ENCODE results near the gene ST8SIA1. TPM values are rescaled to one million over a fixed set of nuclear protein-coding genes. Genes with fewer than 3 reads are reported as not detected.

Gene ST8SIA1
- total RNA-seq, 1 donor from 2014 or later, result 7.7 TPM

DNA sequence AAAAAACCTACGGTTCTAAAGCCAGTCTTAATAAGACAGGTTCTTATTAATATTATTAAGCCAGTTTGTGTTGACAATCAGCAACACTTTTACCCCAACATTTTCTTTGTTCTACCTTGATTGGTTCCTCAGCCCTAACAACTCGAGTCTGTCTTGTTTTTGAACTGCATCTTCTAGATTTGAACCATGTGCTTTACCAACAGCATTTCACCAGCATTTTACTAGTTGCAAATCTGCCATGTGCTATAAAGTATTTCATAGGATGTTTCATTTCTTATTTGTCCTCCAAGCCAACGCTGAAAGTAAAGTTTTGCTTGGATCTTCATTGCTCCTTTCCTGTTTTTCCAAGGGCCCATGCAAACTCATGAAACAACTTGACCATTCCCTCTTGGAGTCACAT is 133.4 kb downstream of the ST8SIA1 start:
- Mint-ChIP-seq H3K27me3 (ENCODE audit: low read depth, unreplicated experiment) (no peaks in the 10 kb centered on the region), H3K9me3 (ENCODE audit: unreplicated experiment) (peaks cover 10% of the 10 kb centered on the region), H3K36me3 (ENCODE audit: low read depth, unreplicated experiment) (peaks cover 9% of the 10 kb centered on the region), H3K27ac (ENCODE audit: unreplicated experiment) (no peak overlapping the region), H3K4me3 (ENCODE audit: unreplicated experiment) (no peak overlapping the region), H3K4me1 (ENCODE audit: low read depth, unreplicated experiment) (no peaks in the 10 kb centered on the region)
- Histone ChIP-seq H3K4me2 (ENCODE audit: low read length) (no peak overlapping the region), H3K36me3 (ENCODE audit: insufficient read depth, low read length) (no peaks in the 10 kb centered on the region), H3K9ac (ENCODE audit: low read length) (no peak overlapping the region), H3K4me1 (ENCODE audit: insufficient read depth, low read length) (no peaks in the 10 kb centered on the region), H4K20me1 (ENCODE audit: insufficient read depth, low read length) (no peaks in the 10 kb centered on the region), H3K27me3 (ENCODE audit: insufficient read depth, low read length) (peaks cover 3% of the 10 kb centered on the region), H3K9me3 (ENCODE audit: insufficient read depth, low read depth, low read length) (peaks cover 2% of the 10 kb centered on the region), H3K27ac (ENCODE audit: low read depth, low read length) (no peak overlapping the region), H3K4me3 (ENCODE audit: insufficient read depth, low read depth, low read length) (no peak overlapping the region), H3K79me2 (ENCODE audit: insufficient read depth, low read length) (no peaks in the 10 kb centered on the region), H2AFZ (ENCODE audit: low read depth, low read length) (no peak overlapping the region)
- no peak for TF ChIP-seq EZH2 (IDR thresholded peaks at IDR 0.05; ENCODE audit: insufficient read depth, low read length)
- TF ChIP-seq, protein P1, sequence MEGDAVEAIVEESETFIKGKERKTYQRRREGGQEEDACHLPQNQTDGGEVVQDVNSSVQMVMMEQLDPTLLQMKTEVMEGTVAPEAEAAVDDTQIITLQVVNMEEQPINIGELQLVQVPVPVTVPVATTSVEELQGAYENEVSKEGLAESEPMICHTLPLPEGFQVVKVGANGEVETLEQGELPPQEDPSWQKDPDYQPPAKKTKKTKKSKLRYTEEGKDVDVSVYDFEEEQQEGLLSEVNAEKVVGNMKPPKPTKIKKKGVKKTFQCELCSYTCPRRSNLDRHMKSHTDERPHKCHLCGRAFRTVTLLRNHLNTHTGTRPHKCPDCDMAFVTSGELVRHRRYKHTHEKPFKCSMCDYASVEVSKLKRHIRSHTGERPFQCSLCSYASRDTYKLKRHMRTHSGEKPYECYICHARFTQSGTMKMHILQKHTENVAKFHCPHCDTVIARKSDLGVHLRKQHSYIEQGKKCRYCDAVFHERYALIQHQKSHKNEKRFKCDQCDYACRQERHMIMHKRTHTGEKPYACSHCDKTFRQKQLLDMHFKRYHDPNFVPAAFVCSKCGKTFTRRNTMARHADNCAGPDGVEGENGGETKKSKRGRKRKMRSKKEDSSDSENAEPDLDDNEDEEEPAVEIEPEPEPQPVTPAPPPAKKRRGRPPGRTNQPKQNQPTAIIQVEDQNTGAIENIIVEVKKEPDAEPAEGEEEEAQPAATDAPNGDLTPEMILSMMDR (IDR thresholded peaks at IDR 0.05; ENCODE audit: insufficient read depth, low read depth, low read length), result no peak
- DNase-seq (ENCODE audit: low read depth), result no peak
- no peak for FAIRE-seq

DNA sequence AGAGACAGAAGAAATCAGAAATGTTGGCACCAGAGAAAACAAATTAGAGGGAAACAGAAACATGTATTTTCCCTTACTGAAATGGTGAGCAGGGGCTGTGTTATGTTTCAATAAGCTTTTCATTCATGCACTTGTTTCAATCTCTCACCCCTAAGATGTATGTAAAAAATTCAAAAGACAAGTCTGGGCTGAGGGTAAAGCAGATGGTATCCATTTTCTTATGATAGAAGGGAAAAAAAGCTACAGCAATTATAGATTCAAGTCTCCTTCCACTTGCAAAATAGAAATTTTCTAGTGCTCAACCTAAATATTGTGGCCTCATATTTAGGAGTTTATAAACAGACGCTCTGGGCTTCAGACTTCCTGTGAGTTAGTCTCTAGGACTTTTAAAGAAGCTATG is 138.3 kb downstream of the ST8SIA1 start:
- no peaks in the 10 kb centered on the region for H4K20me1 ChIP-seq (ENCODE audit: insufficient read depth, low read length)
- no peak overlapping the region for H3K4me3 Mint-ChIP-seq (ENCODE audit: unreplicated experiment)
- H3K36me3 Mint-ChIP-seq (ENCODE audit: low read depth, unreplicated experiment), result no peaks in the 10 kb centered on the region
- no peak overlapping the region for H3K9ac ChIP-seq (ENCODE audit: low read length)
- no peaks in the 10 kb centered on the region for H3K36me3 ChIP-seq (ENCODE audit: insufficient read depth, low read length)
- H3K4me1 Mint-ChIP-seq (ENCODE audit: low read depth, unreplicated experiment), result peaks cover 1% of the 10 kb centered on the region
- no peaks in the 10 kb centered on the region for H3K27me3 Mint-ChIP-seq (ENCODE audit: low read depth, unreplicated experiment)
- no peak for FAIRE-seq
- no peaks in the 10 kb centered on the region for H3K9me3 ChIP-seq (ENCODE audit: insufficient read depth, low read depth, low read length)
- H3K4me1 ChIP-seq (ENCODE audit: insufficient read depth, low read length), result no peaks in the 10 kb centered on the region
- no peak overlapping the region for H3K4me3 ChIP-seq (ENCODE audit: insufficient read depth, low read depth, low read length)
- DNase-seq (ENCODE audit: low read depth), result no peak
- peaks cover 2% of the 10 kb centered on the region for H3K27me3 ChIP-seq (ENCODE audit: insufficient read depth, low read length)
- no peaks in the 10 kb centered on the region for H3K9me3 Mint-ChIP-seq (ENCODE audit: unreplicated experiment)
- H2AFZ ChIP-seq (ENCODE audit: low read depth, low read length), result no peak overlapping the region
- no peak overlapping the region for H3K27ac ChIP-seq (ENCODE audit: low read depth, low read length)
- H3K4me2 ChIP-seq (ENCODE audit: low read length), result no peak overlapping the region
- H3K79me2 ChIP-seq (ENCODE audit: insufficient read depth, low read length), result no peaks in the 10 kb centered on the region
- no peak overlapping the region for H3K27ac Mint-ChIP-seq (ENCODE audit: unreplicated experiment)
- no peak for TF ChIP-seq EZH2 (IDR thresholded peaks at IDR 0.05; ENCODE audit: insufficient read depth, low read length)
- TF ChIP-seq, protein P1 (IDR thresholded peaks at IDR 0.05; ENCODE audit: insufficient read depth, low read depth, low read length), result no peak

DNA sequence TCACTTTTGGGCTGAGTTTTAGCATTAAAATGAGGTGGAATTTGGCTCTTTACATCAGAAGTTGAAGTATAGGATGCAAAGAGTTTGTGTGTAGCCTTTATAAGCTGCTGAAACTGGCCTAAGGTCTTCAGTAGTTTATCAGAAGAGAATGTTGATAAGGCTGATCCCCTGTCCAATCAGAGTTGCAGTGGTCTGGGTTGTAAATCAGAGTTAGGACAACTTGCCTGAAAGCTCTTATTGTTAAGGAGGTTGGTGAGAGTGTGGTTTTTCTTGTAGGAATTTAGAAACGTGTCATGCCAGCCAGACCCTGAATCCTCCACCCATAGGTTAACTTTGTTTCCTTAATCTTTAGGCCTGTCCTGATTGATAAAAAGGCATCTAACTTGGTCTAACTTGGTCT is 143.5 kb downstream of the ST8SIA1 start:
- H3K4me2 ChIP-seq (ENCODE audit: low read length), result no peak overlapping the region
- Mint-ChIP-seq H3K27ac (ENCODE audit: unreplicated experiment) (no peak overlapping the region), H3K9me3 (ENCODE audit: unreplicated experiment) (no peaks in the 10 kb centered on the region), H3K4me1 (ENCODE audit: low read depth, unreplicated experiment) (peaks cover 5% of the 10 kb centered on the region), H3K27me3 (ENCODE audit: low read depth, unreplicated experiment) (no peaks in the 10 kb centered on the region), H3K4me3 (ENCODE audit: unreplicated experiment) (no peak overlapping the region), H3K36me3 (ENCODE audit: low read depth, unreplicated experiment) (no peaks in the 10 kb centered on the region)
- no peak overlapping the region for H3K27ac ChIP-seq (ENCODE audit: low read depth, low read length)
- DNase-seq (ENCODE audit: low read depth) (no peak), FAIRE-seq (no peak)
- H3K4me1 ChIP-seq (ENCODE audit: insufficient read depth, low read length), result no peaks in the 10 kb centered on the region
- H4K20me1 ChIP-seq (ENCODE audit: insufficient read depth, low read length), result no peaks in the 10 kb centered on the region
- H3K36me3 ChIP-seq (ENCODE audit: insufficient read depth, low read length), result no peaks in the 10 kb centered on the region
- no peaks in the 10 kb centered on the region for H3K27me3 ChIP-seq (ENCODE audit: insufficient read depth, low read length)
- H3K9ac ChIP-seq (ENCODE audit: low read length), result no peak overlapping the region
- H3K79me2 ChIP-seq (ENCODE audit: insufficient read depth, low read length), result no peaks in the 10 kb centered on the region
- no peaks in the 10 kb centered on the region for H3K9me3 ChIP-seq (ENCODE audit: insufficient read depth, low read depth, low read length)
- TF ChIP-seq EZH2 (IDR thresholded peaks at IDR 0.05; ENCODE audit: insufficient read depth, low read length), result no peak
- no peak overlapping the region for H3K4me3 ChIP-seq (ENCODE audit: insufficient read depth, low read depth, low read length)
- no peak overlapping the region for H2AFZ ChIP-seq (ENCODE audit: low read depth, low read length)
